GM18873 (cell line): Measurements from ENCODE around the gene MASP1.
"Not testable (repeated sequence)": the region's sequence is repeated elsewhere in the genome, so short reads cannot be mapped to it uniquely, and the experiment has no call there.

ENCODE experiments used
- ATAC-seq: cut with Tn5 transposase; IDR thresholded peaks from one replicate; pipeline ENCODE4 v1.9.1; 2021; ENCODE audit warnings: mild to moderate bottlenecking, moderate library complexity, moderate number of reproducible peaks; ENCODE audit not compliant: unreplicated experiment, low FRiP score

Gene MASP1

GRCh38 chr3:187230011-187230410, 61.5 kb downstream of the MASP1 start:
- no peak for ATAC-seq

DNA sequence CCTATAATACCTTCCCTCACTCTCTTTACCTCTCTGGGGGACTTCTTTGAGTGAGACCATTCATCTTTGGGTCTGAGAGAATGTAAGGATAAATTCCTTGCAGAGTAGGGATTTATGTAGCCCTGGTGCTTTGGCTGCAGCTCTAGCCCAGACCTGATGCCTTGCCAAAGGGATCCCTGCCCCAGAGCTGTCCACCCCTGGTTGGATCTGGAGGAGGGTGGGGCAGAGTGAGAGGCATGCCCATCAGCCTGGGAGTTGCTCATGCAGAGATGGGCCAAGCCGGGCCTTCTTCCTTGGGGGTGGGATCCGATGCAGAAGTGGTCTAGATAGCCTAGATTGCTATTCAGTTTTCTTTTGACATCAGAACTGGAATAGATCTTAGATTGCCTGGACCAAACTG, 62.8 kb downstream of the MASP1 start:
- ATAC-seq: no peak

DNA sequence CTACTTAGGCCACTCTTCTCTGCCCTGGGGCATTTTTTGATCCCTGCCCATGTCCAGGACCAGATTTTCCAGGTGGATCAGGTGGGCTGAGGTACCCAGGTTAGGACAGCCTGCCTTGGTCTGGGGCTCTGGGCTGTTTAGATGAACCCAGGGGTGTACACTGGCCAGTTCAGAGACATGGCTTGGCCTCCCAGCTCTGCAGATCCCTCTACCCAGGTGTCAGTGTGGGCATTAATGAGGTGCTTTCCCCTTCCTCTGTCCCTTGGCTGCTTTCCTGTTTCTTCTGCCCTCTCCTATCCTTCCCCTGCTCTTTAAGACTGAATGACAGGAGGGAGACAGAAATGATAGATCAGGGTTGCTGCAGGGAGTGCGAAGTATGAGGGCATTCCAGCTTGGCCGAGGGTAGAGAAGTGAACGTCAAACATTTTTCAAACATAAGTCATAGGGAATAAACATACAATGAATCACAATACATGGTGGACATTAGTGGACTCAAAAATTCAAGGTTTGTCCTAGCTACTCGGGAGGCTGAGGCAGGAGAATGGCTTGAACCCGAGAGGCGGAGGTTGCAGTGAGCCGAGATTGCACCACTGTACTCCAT, 63.8 kb downstream of the MASP1 start:
- no peak for ATAC-seq

DNA sequence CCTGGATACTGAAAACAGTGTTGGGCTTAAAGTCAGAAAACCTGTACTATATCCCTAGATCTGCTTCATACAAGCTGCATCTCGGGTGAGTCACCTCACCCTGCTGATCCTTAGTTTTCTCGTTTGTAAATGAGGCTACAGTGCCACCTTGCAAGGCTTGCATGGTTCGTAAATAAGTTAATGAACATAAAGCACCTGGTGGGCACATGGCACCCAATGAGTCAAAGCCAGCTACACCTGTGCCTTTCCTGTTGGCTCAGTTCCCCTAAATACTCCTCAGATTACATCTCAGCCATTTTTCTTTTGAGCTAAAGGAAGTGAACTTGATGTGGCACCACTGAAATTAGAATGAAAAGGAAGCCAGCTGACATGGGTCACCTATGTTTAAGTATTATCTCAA, 67.7 kb downstream of the MASP1 start:
- ATAC-seq: no peak

GRCh38 chr3:187222801-187223200, 68.7 kb downstream of the MASP1 start:
- no peak for ATAC-seq

DNA sequence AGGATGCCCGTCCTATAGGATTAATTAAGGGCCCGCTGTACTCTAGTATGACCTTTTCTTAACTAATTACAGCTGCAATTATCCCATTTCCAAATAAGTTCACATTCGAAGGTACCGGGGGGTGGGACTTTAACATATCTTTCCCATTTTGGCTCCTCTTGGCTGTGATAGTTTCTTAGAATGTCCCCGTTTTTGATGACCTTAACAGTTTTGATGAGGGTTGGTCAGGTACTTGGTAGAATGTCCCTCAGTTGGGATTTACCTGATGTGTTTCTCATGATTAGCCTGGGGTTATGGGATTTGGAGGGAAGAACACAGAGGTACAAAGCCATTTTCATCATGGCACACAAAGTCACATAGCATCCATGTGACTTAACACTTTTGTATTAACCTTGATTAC, 76.1 kb downstream of the MASP1 start:
- ATAC-seq: no peak

DNA sequence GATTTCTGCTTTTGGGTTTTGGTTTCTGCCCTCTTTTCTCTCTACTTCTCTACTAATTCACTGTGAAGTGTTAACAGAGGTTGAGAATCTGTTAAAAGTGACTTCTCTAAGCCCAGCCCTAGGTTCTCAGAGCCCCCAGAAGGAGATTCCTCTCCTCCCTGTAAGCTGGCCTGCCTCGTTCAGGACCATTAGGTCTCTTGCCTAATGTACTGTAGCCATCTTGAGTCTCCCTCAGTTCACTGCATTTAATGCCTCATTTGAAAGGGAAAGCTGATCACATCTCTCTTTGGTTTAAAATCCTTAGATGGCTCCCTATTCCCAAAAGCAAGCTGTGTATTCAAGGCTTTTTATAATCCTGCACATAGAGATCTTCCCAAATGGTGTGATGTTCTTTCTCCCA, 77.9 kb downstream of the MASP1 start:
- ATAC-seq: no peak

- no peak for ATAC-seq
Observed at GRCh38 chr3:187212705-187213104, 78.8 kb downstream of the MASP1 start.

- no peak for ATAC-seq
Observed at GRCh38 chr3:187212196-187212545, 79.4 kb downstream of the MASP1 start.

- ATAC-seq: no peak
Observed at GRCh38 chr3:187211532-187212195, 79.9 kb downstream of the MASP1 start.

DNA sequence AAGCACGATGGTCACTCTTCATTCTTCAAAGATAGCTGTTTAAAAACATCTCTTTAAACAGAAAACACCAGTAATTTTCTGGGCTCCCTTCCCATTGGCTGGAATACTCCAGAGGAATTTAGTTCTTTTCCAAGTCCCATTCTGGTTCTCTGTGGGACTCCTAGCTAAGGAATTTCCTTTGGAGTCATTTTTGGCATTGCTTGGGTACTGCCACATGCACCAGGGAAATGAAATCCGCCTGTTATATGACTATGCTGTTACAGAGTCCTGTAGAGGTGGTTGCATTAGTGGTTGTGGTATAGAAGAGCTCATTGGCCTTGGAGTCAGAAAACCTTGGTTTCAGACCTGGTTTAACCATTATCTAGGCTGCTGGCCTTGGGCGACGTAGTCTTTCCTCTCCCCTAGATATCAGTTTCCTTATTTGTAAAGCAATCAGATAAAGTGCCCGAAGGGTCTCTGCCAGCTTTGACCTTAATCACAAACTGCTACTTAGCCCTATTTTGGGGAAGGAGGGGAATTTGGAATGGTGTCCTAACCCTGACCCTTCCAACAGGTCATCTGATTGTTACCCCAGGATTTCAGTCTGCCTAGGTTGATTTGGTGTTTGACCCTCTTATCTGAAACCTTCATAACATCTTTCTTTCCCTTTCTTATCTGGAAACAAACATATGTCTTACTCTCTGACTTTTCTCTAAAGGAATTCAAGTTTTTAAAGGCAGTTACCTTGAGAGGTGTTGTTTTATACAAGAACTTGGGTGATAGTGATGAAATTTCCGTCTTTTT, 80.8 kb downstream of the MASP1 start:
- peak; percentile 99 for ATAC-seq

- no peak for ATAC-seq
Observed at GRCh38 chr3:187210091-187210490, 81.4 kb downstream of the MASP1 start.

GRCh38 chr3:187209491-187209890, 82.0 kb downstream of the MASP1 start:
- no peak for ATAC-seq

DNA sequence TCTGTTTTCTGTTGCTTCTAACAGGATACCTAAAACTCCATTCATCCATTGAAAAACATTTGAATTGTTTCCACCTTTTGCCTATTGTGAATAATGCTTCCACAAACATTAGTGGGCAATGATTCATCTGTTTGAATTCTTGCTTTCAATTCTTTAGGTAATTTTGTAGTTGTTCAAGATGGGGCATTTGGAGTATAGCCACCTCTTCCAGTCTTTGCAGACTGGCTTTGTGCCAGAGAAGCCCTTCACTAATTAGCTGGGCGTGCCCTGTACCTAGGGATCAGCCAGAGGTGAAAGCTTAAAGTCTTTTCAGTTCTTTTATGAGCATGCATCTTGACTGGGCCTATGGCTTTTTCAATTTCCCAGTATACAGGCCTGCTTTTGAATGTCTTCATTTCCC, 83.4 kb downstream of the MASP1 start:
- ATAC-seq: no peak

GRCh38 chr3:187207624-187208023, 83.9 kb downstream of the MASP1 start:
- no peak for ATAC-seq

DNA sequence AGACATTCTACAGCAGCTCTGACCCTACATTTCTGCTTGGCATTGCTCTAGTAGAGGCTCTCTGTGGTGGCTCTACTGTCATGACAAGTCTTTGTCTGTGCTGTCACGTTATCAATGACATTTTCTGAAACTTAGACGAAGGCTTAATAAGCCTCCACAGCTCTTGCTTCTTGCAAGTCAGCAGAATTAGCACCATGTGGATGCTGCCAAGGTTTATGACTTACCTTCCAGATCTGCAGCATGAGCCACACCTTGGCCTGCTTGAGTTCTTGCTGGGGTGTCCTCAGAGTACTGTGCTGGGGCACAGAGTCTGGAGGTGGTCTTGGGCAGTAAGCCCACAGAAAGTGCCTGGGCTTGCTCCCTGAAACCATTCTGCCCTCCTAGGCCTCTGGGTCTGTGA, 84.5 kb downstream of the MASP1 start:
- ATAC-seq: no peak

- no peak for ATAC-seq
Observed at GRCh38 chr3:187205683-187206082, 85.9 kb downstream of the MASP1 start.

DNA sequence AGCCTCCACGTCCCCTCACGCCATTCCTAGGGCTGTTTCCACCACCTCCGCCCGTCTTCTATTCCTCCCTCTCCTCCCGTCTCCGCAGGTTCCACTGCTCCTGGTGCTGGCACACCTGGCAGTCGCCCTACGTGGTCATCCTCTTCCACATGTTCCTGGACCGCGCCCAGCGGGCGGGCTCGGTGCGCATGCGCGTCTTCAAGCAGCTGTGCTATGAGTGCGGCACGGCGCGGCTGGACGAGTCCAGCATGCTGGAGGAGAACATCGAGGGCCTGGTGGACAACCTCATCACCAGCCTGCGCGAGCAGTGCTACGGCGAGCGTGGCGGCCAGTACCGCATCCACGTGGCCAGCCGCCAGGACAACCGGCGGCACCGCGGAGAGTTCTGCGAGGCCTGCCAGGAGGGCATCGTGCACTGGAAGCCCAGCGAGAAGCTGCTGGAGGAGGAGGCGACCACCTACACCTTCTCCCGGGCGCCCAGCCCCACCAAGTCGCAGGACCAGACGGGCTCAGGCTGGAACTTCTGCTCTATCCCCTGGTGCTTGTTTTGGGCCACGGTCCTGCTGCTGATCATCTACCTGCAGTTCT, 92.0 kb downstream of the MASP1 start:
- not testable (repeated sequence) for ATAC-seq

DNA sequence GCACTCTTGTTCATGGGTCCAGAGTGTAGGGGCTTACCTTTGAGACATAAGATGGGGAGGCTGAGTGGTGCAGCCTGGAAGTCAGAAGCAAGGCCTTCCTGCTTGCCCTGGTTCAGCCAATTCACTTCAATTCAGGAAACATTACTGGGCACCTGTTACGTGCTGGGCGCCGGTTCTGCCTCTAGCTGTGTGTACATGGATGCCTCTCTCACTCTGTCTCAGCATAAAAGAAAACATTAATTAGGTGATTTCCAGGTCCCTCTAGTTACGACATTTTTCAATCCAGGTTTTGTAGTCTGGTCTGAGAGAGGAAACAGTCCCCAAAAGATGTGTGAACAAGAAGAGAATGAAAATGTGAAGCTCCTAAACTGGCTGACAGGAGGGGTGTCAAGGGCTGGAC, 93.0 kb downstream of the MASP1 start:
- no peak for ATAC-seq

- ATAC-seq: no peak
Observed at GRCh38 chr3:187197335-187197649, 94.2 kb downstream of the MASP1 start, which contains the start of gene RTP1. RTP1 (plus strand) TSS chr3:187197486; CDS start chr3:187197516, 30 bp downstream.

- ATAC-seq: no peak
Observed at GRCh38 chr3:187196573-187197334, 94.8 kb downstream of the MASP1 start.
